WERI-Rb-1 (cell line): ENCODE data around the gene OR1J4.
A peak's percentile ranks its signal among the peaks of the same experiment; 100 is the strongest.
"Not testable (repeated sequence)": the region's sequence is repeated elsewhere in the genome, so short reads cannot be mapped to it uniquely, and the experiment has no call there.

Experiments used
- DNase-seq: peaks from one replicate; pipeline ENCODE4 v3.0.0-alpha.2; 2020
- H3K27ac ChIP-seq: fragments of 250-450 bp; sonication (Bioruptor Pico); 2 replicates; pipeline ENCODE4 v1.5.1; 2020; ENCODE audit warnings: mild to moderate bottlenecking, moderate library complexity
- H3K27me3 ChIP-seq: fragments of 250-450 bp; sonication (Bioruptor Pico); 2 replicates; pipeline ENCODE4 v1.5.1; 2021; ENCODE audit warnings: mild to moderate bottlenecking, low read depth, moderate library complexity; ENCODE audit not compliant: insufficient read depth, severe bottlenecking
- H3K36me3 ChIP-seq: fragments of 250-450 bp; sonication (Bioruptor Pico); 2 replicates; pipeline ENCODE4 v1.5.1; 2020; ENCODE audit warnings: mild to moderate bottlenecking, moderate library complexity
- H3K4me3 ChIP-seq: 2 replicates; pipeline ENCODE4 v1.5.1; 2011; ENCODE audit warnings: low read depth, mild to moderate bottlenecking, control low read depth, low read length
- H3K9me3 ChIP-seq: fragments of 250-450 bp; sonication (Bioruptor Pico); 2 replicates; pipeline ENCODE4 v1.5.1; 2021; ENCODE audit warnings: mild to moderate bottlenecking, moderate library complexity; ENCODE audit not compliant: severe bottlenecking
- CTCF ChIP-seq: IDR thresholded peaks from 2 replicates; pipeline ENCODE4 v1.5.1; 2011; ENCODE audit warnings: low read depth, mild to moderate bottlenecking, control low read depth, inconsistent platforms, low read length

The OR1J4 gene

GRCh38 chr9:122527193-122527592 lies 8.3 kb downstream of the OR1J4 start, which contains the start of gene OR1N1:
Gene OR1N1 (minus strand): TSS chr9:122527293. CDS start chr9:122527293, 0 bp downstream.
- no peak within 1 kb of the TSS for H3K27ac ChIP-seq
- no peak within 1 kb of the TSS for H3K4me3 ChIP-seq
- no peaks in the 10 kb centered on the region for H3K27me3 ChIP-seq
- DNase-seq: no peak
- peaks cover 5% of the 10 kb centered on the region for H3K9me3 ChIP-seq
- no peaks in the 10 kb centered on the region for H3K36me3 ChIP-seq
- no peak for TF ChIP-seq CTCF

GRCh38 chr9:122531157-122531556 lies 12.2 kb downstream of the OR1J4 start:
- H3K9me3 ChIP-seq, H3K36me3 ChIP-seq, DNase-seq: not testable (repeated sequence)

GRCh38 chr9:122536134-122536533 lies 17.2 kb downstream of the OR1J4 start:
- Histone ChIP-seq H3K36me3 (no peaks in the 10 kb centered on the region), H3K27me3 (no peaks in the 10 kb centered on the region), H3K27ac (no peak overlapping the region), H3K4me3 (no peak overlapping the region), H3K9me3 (peaks cover 10% of the 10 kb centered on the region)
- DNase-seq: no peak
- TF ChIP-seq CTCF: no peak

More at GRCh38 chr9:122531157-122531556, 12.2 kb downstream of the OR1J4 start:
- not testable (repeated sequence) for H3K27ac ChIP-seq, H3K27me3 ChIP-seq, H3K4me3 ChIP-seq

GRCh38 chr9:122537066-122537465 lies 18.1 kb downstream of the OR1J4 start:
- H3K27me3 ChIP-seq, H3K27ac ChIP-seq, DNase-seq, H3K4me3 ChIP-seq, H3K36me3 ChIP-seq: not testable (repeated sequence)
- peaks cover 10% of the 10 kb centered on the region for H3K9me3 ChIP-seq

- H3K27ac ChIP-seq: no peak overlapping the region
- no peaks in the 10 kb centered on the region for H3K36me3 ChIP-seq
- no peaks in the 10 kb centered on the region for H3K27me3 ChIP-seq
- no peak overlapping the region for H3K4me3 ChIP-seq
- no peak for DNase-seq
- TF ChIP-seq CTCF: no peak
- peaks cover 10% of the 10 kb centered on the region for H3K9me3 ChIP-seq
Observed at GRCh38 chr9:122538757-122539156, 19.8 kb downstream of the OR1J4 start.

- H3K9me3 ChIP-seq: no peaks in the 10 kb centered on the region
- H3K4me3 ChIP-seq: no peak overlapping the region
- no peak for TF ChIP-seq CTCF
- no peak overlapping the region for H3K27ac ChIP-seq
- no peak for DNase-seq
- no peaks in the 10 kb centered on the region for H3K36me3 ChIP-seq
- no peaks in the 10 kb centered on the region for H3K27me3 ChIP-seq
Observed at GRCh38 chr9:122546196-122546595, 27.3 kb downstream of the OR1J4 start.

GRCh38 chr9:122551371-122551770 lies 32.4 kb downstream of the OR1J4 start:
- no peak overlapping the region for H3K27ac ChIP-seq
- no peaks in the 10 kb centered on the region for H3K27me3 ChIP-seq
- no peaks in the 10 kb centered on the region for H3K36me3 ChIP-seq
- TF ChIP-seq CTCF: no peak
- no peak overlapping the region for H3K4me3 ChIP-seq
- peak; percentile 19 for DNase-seq
- H3K9me3 ChIP-seq: no peaks in the 10 kb centered on the region
